HL-60/S4 treated with phorbol 12-myristate 13-acetate at 8.2 ng/mL for 4 days and 3 days (cell line): Measurements from ENCODE around the gene ACOX3.
"Not testable (repeated sequence)": the region's sequence is repeated elsewhere in the genome, so short reads cannot be mapped to it uniquely, and the experiment has no call there.

ENCODE experiments used
- in situ Hi-C: fragments of 300-500 bp; cut with MboI; formaldehyde crosslinking; loops from 2 replicates; pipeline ENCODE4 v1.15.0; 2022; ENCODE audit warnings: low sequenced_read_pairs

Gene ACOX3

DNA sequence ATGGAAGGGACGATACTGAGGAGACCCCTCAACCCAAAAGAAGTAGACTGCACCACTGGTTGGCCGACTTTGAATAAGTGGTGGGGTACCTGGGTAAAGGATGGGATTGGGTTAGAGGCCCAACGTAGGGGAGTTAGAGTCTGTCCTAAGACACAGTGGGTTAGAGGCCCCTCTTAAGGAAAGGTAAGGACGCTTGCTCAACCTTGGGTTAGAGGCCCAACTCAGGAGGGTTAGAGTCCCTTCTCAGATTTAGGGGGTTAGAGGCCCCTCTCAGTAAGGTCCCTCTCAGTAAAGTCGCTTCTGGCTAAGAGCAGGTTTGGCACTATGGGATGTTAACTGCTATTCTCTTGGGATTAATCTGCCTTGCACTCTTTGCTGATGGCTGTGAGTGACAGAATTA, 81.3 kb downstream of the ACOX3 start:
- in situ Hi-C loops: no loop called here

GRCh38 chr4:8356856-8357255, 83.7 kb downstream of the ACOX3 start:
- in situ Hi-C loops: no loop called here

DNA sequence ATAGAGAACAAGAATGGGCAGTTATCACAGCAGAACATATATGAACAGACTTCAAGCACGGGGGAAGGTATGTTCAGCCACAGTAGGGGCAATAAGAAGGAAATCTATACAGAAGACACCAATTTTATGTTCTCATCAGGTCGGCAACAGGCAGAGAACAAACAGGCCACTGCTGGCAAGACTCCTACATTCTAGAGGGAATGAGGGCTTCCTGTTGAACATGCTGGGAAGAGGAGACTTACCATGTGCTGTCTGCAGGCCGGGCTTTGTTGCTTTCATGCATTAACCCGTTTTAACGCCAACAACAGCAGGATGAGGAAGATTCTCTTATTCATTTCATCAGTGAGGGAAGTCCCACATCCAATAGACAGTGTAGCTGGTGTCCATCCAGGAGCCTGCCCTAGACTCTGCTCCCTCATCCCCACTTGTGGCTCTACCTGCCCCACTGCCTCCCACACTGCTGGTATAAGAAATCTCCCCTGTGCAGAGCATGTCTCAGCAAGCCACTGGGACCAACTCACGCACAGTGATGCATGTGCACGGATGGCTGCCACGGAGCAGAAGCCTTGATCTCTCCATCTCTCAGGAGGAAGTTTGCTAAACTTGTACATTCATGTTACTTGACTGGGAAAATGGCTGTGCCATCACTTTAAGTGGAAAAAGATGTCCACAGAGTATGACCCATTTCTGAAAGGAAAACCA, 84.5 kb downstream of the ACOX3 start:
- in situ Hi-C loops: no loop called here

DNA sequence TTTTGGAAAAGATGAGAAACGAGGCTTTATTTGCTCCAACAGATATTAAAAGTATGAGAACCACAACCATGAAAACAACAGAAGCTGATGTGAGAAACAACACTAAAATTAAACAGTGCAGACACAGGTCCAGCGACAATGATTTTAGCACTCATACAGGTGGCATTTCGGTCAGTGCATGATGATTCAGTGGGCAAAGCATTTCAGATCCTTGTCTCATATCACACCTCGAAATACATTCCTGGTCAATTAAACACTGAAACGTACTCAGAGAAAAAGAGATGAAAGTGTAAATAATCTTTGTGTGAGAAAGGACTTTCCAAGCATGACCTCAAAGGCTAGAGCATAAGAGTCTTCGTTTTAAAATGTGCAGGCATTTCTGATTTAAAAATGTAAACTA, 85.2 kb downstream of the ACOX3 start:
- in situ Hi-C loops: no loop called here

DNA sequence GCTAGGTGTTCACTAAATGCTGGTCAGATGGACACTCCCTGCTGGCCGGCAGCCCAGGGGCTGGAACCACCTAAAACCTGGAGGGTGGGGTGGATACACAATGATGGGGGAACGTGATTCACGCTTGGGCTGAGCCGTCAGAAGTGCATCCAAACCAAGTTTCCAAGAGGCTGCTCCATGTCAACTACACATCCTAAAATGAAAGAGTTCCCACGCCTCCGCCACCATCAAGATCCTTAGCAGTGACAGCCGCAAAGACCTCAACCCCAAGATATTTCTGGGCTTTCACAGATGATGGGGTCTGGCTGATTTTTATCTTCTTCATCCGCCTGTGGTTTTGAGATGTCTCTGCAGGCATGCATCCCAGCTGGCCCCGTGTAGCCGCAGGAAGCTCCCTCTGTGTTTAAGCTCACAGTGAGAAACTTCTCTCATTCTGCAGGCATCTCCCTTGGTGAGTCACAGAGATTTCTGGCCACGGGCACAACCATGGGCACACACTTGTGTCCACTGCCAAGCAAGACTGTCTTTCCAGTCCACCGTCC, 86.5 kb downstream of the ACOX3 start:
- in situ Hi-C loops: no loop called here

GRCh38 chr4:8353158-8353669, 87.3 kb downstream of the ACOX3 start:
- in situ Hi-C loops: no loop called here

GRCh38 chr4:8352368-8353157, 88.0 kb downstream of the ACOX3 start:
- in situ Hi-C loops: no loop called here

GRCh38 chr4:8351931-8352367, 88.6 kb downstream of the ACOX3 start:
- in situ Hi-C loops: no loop called here

- in situ Hi-C loops: no loop called here
These were observed 89.6 kb downstream of the ACOX3 start for GRCh38 chr4:8350841-8351461.

DNA sequence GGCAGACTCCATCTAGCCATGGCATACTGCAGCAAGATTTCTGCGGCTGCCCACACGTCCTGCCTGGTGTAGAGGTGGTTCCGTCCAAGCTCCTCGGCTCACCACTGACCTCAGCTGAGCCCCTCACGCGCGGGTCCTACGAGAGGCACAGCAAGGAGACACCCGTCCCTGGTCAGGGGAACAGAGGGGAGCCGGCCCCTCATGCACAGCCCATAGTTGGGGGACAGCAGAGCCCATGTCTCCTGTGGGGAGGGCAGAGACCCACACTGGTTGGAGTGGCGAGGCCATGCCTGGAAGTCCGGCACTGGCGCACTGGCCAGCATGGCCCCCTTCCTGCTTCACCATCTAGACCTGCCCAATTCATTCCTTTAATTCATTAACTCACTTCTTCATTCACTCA, 90.2 kb downstream of the ACOX3 start:
- in situ Hi-C loops: no loop called here

DNA sequence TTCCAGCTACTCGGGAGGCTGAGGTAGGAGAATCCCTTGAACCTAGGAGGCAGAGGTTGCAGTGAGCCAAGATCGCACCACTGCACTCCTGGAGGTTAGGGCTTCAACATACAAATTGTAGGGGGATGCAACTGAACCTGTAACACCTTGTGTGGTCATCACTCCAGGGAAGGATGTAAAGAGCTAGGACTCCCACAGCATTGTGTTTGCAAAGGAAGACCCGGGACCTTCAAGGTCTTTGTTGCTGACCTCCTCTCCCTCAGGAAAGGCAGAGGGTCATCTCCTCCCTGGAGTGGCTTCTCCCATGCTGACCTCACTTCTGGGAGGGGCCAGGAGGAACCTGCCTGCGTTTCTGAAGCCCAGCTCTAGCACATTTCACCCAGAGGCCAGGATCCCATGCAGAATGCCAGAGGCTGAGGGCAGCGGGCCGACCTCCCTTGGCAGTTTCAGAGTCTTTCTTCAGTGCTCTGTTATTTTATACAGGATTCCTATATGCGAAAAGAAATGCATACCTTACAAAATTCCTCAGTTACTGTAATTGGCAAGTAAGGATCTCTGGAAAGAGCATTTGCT, 90.8 kb downstream of the ACOX3 start:
- in situ Hi-C loops: no loop called here

GRCh38 chr4:8349236-8349635, 91.3 kb downstream of the ACOX3 start:
- in situ Hi-C loops: not testable (repeated sequence)

DNA sequence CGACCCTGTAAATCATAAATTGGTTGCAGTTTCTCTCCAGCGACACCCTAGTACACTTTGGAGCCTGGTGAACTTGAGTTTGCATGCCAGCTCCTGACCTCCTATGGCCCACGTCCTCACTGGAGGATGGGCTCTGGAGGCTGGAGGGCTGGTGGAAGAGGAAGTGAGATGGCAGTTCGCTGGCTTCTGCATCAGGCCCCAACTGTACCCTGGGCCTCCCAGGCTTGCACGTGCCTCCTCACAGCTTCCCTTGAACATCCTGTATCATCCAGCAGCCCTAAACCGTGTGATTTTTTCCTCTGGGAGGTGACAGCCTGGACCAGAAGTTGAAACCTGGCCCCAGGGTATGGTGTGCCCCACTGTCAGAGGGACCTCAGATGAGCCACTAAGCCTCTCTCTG, 92.5 kb downstream of the ACOX3 start:
- in situ Hi-C loops: no loop called here

DNA sequence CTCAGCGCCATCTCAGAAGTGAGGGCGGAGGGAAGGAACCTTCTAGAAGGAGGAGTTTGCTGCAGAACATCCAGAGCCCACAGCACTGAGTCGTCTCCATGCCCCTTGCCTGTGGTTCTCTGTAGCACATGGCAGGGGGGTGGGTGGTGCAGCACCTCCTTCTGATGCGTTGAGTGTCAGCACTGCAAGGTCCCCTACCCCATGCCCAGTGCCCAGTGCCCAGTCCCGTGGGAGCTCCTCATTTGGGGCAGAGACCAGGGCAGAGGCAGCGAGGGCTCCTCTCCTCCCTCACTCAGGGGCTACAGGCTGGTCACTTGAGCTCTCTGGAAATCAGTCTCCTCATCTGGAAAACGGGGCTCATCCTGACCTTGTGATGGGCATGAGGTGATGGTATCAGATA, 92.9 kb downstream of the ACOX3 start:
- in situ Hi-C loops: no loop called here

GRCh38 chr4:8346838-8347605, 93.5 kb downstream of the ACOX3 start:
- in situ Hi-C loops: no loop called here

DNA sequence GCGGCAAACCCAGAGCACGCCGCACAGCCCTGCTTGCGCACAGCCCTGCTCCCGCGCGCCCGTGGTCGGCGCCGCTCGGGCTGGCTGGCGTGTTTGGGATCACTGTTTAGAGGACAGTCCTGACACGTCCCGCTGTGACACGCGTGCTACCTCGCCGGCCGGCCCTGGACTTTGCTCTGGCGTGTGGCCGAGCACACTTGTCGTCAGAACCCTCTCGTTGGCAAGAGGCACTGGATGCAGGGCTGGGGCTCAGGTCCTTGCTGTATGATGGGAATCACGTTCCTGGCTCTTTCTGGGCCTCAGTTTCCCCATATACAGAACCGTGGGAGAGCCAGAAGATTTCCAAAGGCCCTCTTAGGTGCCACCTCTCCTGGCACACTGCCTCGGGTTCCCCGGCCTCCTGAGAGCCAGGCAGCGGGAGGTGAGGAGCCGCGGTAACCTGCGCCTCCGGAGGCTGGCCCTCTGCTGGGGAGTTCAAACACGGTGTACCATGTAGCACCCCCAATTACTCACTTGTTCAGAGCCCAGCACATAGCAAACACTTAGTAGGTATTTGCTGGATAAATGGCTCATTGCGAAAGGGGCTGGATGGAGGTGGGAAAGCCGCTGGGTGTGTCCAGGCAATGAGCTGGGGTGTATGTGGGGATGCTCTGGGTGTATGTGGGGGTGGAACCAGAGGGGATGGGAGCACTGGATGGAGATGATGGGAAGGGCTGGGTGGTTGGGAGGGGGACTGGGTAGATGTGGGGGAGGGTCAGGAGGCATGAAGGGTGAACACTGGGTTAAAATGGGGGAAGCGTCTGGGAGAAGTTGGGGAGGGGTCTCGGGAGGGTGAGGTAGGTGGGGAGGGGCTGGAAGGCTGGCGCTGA, 94.3 kb downstream of the ACOX3 start:
- in situ Hi-C loops: no loop called here

- in situ Hi-C loops: no loop called here
These were observed 95.2 kb downstream of the ACOX3 start for GRCh38 chr4:8345053-8345945.

GRCh38 chr4:8344377-8344776, 96.1 kb downstream of the ACOX3 start:
- in situ Hi-C loops: no loop called here

- in situ Hi-C loops: no loop called here
These were observed 96.6 kb downstream of the ACOX3 start for GRCh38 chr4:8343967-8344331.
